ENCODE measurements around the gene CENPN. TPM values are rescaled to one million over a fixed set of nuclear protein-coding genes. Genes with fewer than 3 reads are reported as not detected.

CENPN gene
- total and polyA plus RNA-seq, 2 of the 8 experiments (the other 6 are each of a cell fraction or from before 2014, with no cell fraction given), result 32.8 to 67.0 TPM

- 73% methylated on average over 8 of the region's 8 CpGs; no CpG with 5 or more reads in 1 of the 2 experiments for WGBS, 2 experiments (ENCODE audit: extremely low coverage in 1 of 2, insufficient coverage in 1 of 2, insufficient read length in 1 of 2, insufficient replicate concordance in 2 of 2, low coverage in 1 of 2, low lambda C conversion rate in 2 of 2, missing lambda C conversion rate in 1 of 2)
Observed at GRCh38 chr16:81070979-81071378, 64.0 kb downstream of the CENPN start.

More at GRCh38 chr16:81070979-81071378, 64.0 kb downstream of the CENPN start:
- ChIA-PET POLR2A (ENCODE audit: partially characterized antibody) (no interaction called here), CTCF (ENCODE audit: partially characterized antibody) (interaction anchor here (0.9 kb wide), 1 partner anchor 9 kb away, joined by 3 read pairs; no protein-coding TSS in a partner anchor)
- no peaks in the 10 kb centered on the region for H3K27me3 ChIP-seq (replicated peaks in 1 of 4; ENCODE audit: control insufficient read depth in 3 of 4, extremely low read depth in 1 of 4, insufficient read depth in 3 of 4, low read length in 3 of 4)
- no peak overlapping the region for H2AFZ ChIP-seq (ENCODE audit: low read length)
- no peak overlapping the region for H3K27ac ChIP-seq (ENCODE audit: low read depth, low read length)
- no peak overlapping the region for H2BK20ac ChIP-seq (ENCODE audit: low read length)
- peaks cover 0 to 2% (median 0%) of the 10 kb centered on the region in 4 experiments; a peak in 3 of 7 replicates for H3K4me1 ChIP-seq (replicated peaks in 1 of 4; ENCODE audit: control insufficient read depth in 3 of 4, insufficient read depth in 4 of 4, low read length in 3 of 4)
- no peaks in the 10 kb centered on the region for H3K9me3 ChIP-seq (ENCODE audit: insufficient read depth in 2 of 2, low read depth in 1 of 2, low read length in 1 of 2)
- no peak overlapping the region for H2BK5ac ChIP-seq (ENCODE audit: low read depth, low read length)
- no peak overlapping the region for H2BK120ac ChIP-seq (replicated peaks; ENCODE audit: low read depth, low read length)
- DNase-seq (ENCODE audit: low read depth in 1 of 2, low spot score in 2 of 2) (no peak), FAIRE-seq (no peak)
- no peak overlapping the region for H3K56ac ChIP-seq (replicated peaks; ENCODE audit: insufficient read length, low read depth, low read length)
- no peak overlapping the region for H3K9ac ChIP-seq (replicated peaks in 1 of 4; ENCODE audit: extremely low read depth in 1 of 4, low read depth in 3 of 4, low read length in 3 of 4)
- H3K4me3 ChIP-seq (ENCODE audit: extremely low read depth in 1 of 4, insufficient read depth in 2 of 4, low read depth in 3 of 4, low read length in 4 of 4), result no peak overlapping the region
- H2BK12ac ChIP-seq (ENCODE audit: low read depth, low read length), result no peak overlapping the region
- no peaks in the 10 kb centered on the region for H3K79me1 ChIP-seq (ENCODE audit: low read depth, low read length)
- no peak overlapping the region for H2BK15ac ChIP-seq (ENCODE audit: low read length)
- H3K4ac ChIP-seq (replicated peaks; ENCODE audit: insufficient read length, low read depth, low read length), result no peak overlapping the region
- H4K8ac ChIP-seq (ENCODE audit: extremely low read depth, insufficient read depth, low read length), result no peak overlapping the region
- no peaks in the 10 kb centered on the region for H4K20me1 ChIP-seq (replicated peaks in 1 of 2; ENCODE audit: control insufficient read depth in 1 of 2, insufficient read depth in 2 of 2, low read length in 2 of 2)
- H3K23me2 ChIP-seq (ENCODE audit: low read depth, low read length), result no peaks in the 10 kb centered on the region
- H3K18ac ChIP-seq (ENCODE audit: extremely low read depth, low read length), result no peak overlapping the region
- H2AK5ac ChIP-seq (ENCODE audit: low read depth, low read length), result no peak overlapping the region
- no peak overlapping the region for H3K23ac ChIP-seq (ENCODE audit: insufficient read length)
- H3K79me2 ChIP-seq (ENCODE audit: control insufficient read depth in 1 of 2, insufficient read depth in 2 of 2, low read length in 2 of 2), result no peaks in the 10 kb centered on the region
- no peak overlapping the region for H4K5ac ChIP-seq (ENCODE audit: insufficient read length, low read depth, low read length)
- H3K36me3 ChIP-seq (ENCODE audit: control insufficient read depth in 2 of 4, insufficient read depth in 4 of 4, low read length in 3 of 4), result no peaks in the 10 kb centered on the region
- no peak overlapping the region for H3K14ac ChIP-seq (ENCODE audit: insufficient read length)
- H3K4me2 ChIP-seq (ENCODE audit: insufficient read depth in 1 of 2, low read depth in 2 of 2, low read length in 2 of 2), result no peak overlapping the region
- H4K91ac ChIP-seq (replicated peaks; ENCODE audit: insufficient read length, low read length), result no peak overlapping the region
- TF ChIP-seq RAD21 (IDR thresholded peaks at IDR 0.05 in 1 of 2, conservative IDR thresholded peaks at IDR 0.05 in 1 of 2; ENCODE audit: low read depth in 2 of 2, low read length in 2 of 2), result no peak
